ENCODE results near the gene PTPRD.
"Not testable (repeated sequence)": the region's sequence is repeated elsewhere in the genome, so short reads cannot be mapped to it uniquely, and the experiment has no call there.

The PTPRD gene

GRCh38 chr9:9437641-9438040 lies 1175.2 kb downstream of the PTPRD start:
- no peak overlapping the region for H3K4ac ChIP-seq (ENCODE audit: low read depth, low read length)
- H4K8ac ChIP-seq (ENCODE audit: low read depth, low read length): no peak overlapping the region
- H3K4me2 ChIP-seq (ENCODE audit: low read length): no peak overlapping the region
- no peaks in the 10 kb centered on the region for H3K79me2 ChIP-seq (ENCODE audit: control insufficient read depth, insufficient read depth, low read length, poor library complexity)
- H3K9me3 ChIP-seq (ENCODE audit: insufficient read depth, low read depth, low read length): no peaks in the 10 kb centered on the region
- no peaks in the 10 kb centered on the region for H3K79me1 ChIP-seq (ENCODE audit: low read length)
- H3K27ac ChIP-seq (ENCODE audit: low read depth, low read length): no peak overlapping the region
- no peak overlapping the region for H2BK120ac ChIP-seq (ENCODE audit: insufficient read depth, low read length, poor library complexity)
- H3K9ac ChIP-seq (ENCODE audit: low read length): no peak overlapping the region
- no peak overlapping the region for H4K12ac ChIP-seq (ENCODE audit: low read depth, low read length)
- no peak overlapping the region for H3K4me3 ChIP-seq (ENCODE audit: low read depth, low read length)
- no peak overlapping the region for H3K23ac ChIP-seq (ENCODE audit: low read length)
- no peaks in the 10 kb centered on the region for H3K36me3 ChIP-seq (ENCODE audit: control insufficient read depth in 1 of 2, insufficient read depth in 2 of 2, low read length in 2 of 2)
- H2AFZ ChIP-seq (ENCODE audit: insufficient read depth, low read length, poor library complexity): no peak overlapping the region
- no peaks in the 10 kb centered on the region for H3K4me1 ChIP-seq (ENCODE audit: control insufficient read depth in 1 of 2, insufficient read depth in 2 of 2, low read length in 2 of 2)
- no CpG with 5 or more reads among the region's 4 CpGs for WGBS (ENCODE audit: extremely low coverage, insufficient coverage, insufficient read length)
- DNase-seq: no peak
- H2BK5ac ChIP-seq (ENCODE audit: low read depth, low read length, poor library complexity): no peak overlapping the region
- H2BK12ac ChIP-seq (ENCODE audit: low read length): no peak overlapping the region
- no peaks in the 10 kb centered on the region for H3K27me3 ChIP-seq (ENCODE audit: insufficient read depth, low read length)
- H3K14ac ChIP-seq (ENCODE audit: low read length): no peak overlapping the region
- H4K91ac ChIP-seq (ENCODE audit: low read depth, low read length): no peak overlapping the region
- no peak overlapping the region for H3K18ac ChIP-seq (ENCODE audit: low read length)
- no peak overlapping the region for H2AK5ac ChIP-seq (ENCODE audit: low read length)

- H2BK5ac ChIP-seq (ENCODE audit: low read depth, low read length, poor library complexity); H3K4me1 ChIP-seq (ENCODE audit: control insufficient read depth in 1 of 2, insufficient read depth in 2 of 2, low read length in 2 of 2); H3K9me3 ChIP-seq (ENCODE audit: insufficient read depth, low read depth, low read length); H3K4me3 ChIP-seq (ENCODE audit: low read depth, low read length); H2BK12ac ChIP-seq (ENCODE audit: low read length); H3K14ac ChIP-seq (ENCODE audit: low read length); H2AK5ac ChIP-seq (ENCODE audit: low read length); H3K23ac ChIP-seq (ENCODE audit: low read length); H2AFZ ChIP-seq (ENCODE audit: insufficient read depth, low read length, poor library complexity); H3K9ac ChIP-seq (ENCODE audit: low read length); H3K4me2 ChIP-seq (ENCODE audit: low read length); H3K36me3 ChIP-seq (ENCODE audit: control insufficient read depth in 1 of 2, insufficient read depth in 2 of 2, low read length in 2 of 2); H3K18ac ChIP-seq (ENCODE audit: low read length); H4K8ac ChIP-seq (ENCODE audit: low read depth, low read length); H2BK120ac ChIP-seq (ENCODE audit: insufficient read depth, low read length, poor library complexity); H3K4ac ChIP-seq (ENCODE audit: low read depth, low read length); H4K12ac ChIP-seq (ENCODE audit: low read depth, low read length); H3K27me3 ChIP-seq (ENCODE audit: insufficient read depth, low read length); DNase-seq; H3K27ac ChIP-seq (ENCODE audit: low read depth, low read length); H4K91ac ChIP-seq (ENCODE audit: low read depth, low read length); H3K79me2 ChIP-seq (ENCODE audit: control insufficient read depth, insufficient read depth, low read length, poor library complexity); H3K79me1 ChIP-seq (ENCODE audit: low read length): not testable (repeated sequence)
- no CpG with 5 or more reads among the region's 10 CpGs for WGBS (ENCODE audit: extremely low coverage, insufficient coverage, insufficient read length)
Measured at GRCh38 chr9:9426454-9426853, 1186.3 kb downstream of the PTPRD start.

DNA sequence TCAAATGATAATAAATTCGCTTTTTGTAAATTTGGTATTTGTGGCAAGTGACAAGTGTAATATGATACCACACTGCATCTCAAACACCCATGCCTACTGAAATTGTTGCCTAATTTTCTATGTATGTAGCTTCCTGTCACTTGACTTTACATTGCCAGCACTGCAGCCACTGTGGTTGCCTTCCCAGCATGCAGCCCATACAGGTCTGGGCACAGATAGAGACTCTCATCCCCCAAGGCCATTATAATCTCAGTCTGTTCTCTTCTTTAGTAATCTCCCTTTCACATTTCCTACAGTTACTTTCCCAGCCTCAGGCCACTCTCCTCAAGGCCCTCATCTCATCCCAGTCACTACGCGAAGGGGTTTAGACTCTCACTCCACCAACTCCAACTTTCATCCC lies 1200.6 kb downstream of the PTPRD start:
- Histone ChIP-seq H3K9me3 (ENCODE audit: insufficient read depth, low read depth, low read length) (no peaks in the 10 kb centered on the region), H3K36me3 (ENCODE audit: control insufficient read depth in 1 of 2, insufficient read depth in 2 of 2, low read length in 2 of 2) (no peaks in the 10 kb centered on the region), H3K18ac (ENCODE audit: low read length) (no peak overlapping the region), H4K91ac (ENCODE audit: low read depth, low read length) (no peak overlapping the region), H3K79me1 (ENCODE audit: low read length) (no peaks in the 10 kb centered on the region), H2BK5ac (ENCODE audit: low read depth, low read length, poor library complexity) (no peak overlapping the region), H3K27me3 (ENCODE audit: insufficient read depth, low read length) (no peaks in the 10 kb centered on the region), H3K9ac (ENCODE audit: low read length) (no peak overlapping the region), H3K79me2 (ENCODE audit: control insufficient read depth, insufficient read depth, low read length, poor library complexity) (no peaks in the 10 kb centered on the region), H4K12ac (ENCODE audit: low read depth, low read length) (no peak overlapping the region), H3K14ac (ENCODE audit: low read length) (no peak overlapping the region), H3K4me1 (ENCODE audit: control insufficient read depth in 1 of 2, insufficient read depth in 2 of 2, low read length in 2 of 2) (no peaks in the 10 kb centered on the region), H2BK120ac (ENCODE audit: insufficient read depth, low read length, poor library complexity) (no peak overlapping the region), H2AFZ (ENCODE audit: insufficient read depth, low read length, poor library complexity) (no peak overlapping the region), H2BK12ac (ENCODE audit: low read length) (no peak overlapping the region), H3K4me2 (ENCODE audit: low read length) (no peak overlapping the region), H4K8ac (ENCODE audit: low read depth, low read length) (no peak overlapping the region), H3K4me3 (ENCODE audit: low read depth, low read length) (no peak overlapping the region), H3K23ac (ENCODE audit: low read length) (no peak overlapping the region), H3K27ac (ENCODE audit: low read depth, low read length) (no peak overlapping the region), H3K4ac (ENCODE audit: low read depth, low read length) (no peak overlapping the region), H2AK5ac (ENCODE audit: low read length) (no peak overlapping the region)
- no peak for DNase-seq
- WGBS (ENCODE audit: extremely low coverage, insufficient coverage, insufficient read length): no CpG with 5 or more reads among the region's 3 CpGs

GRCh38 chr9:9410736-9411135 lies 1202.1 kb downstream of the PTPRD start:
- H3K18ac ChIP-seq (ENCODE audit: low read length): no peak overlapping the region

More at GRCh38 chr9:9410736-9411135, 1202.1 kb downstream of the PTPRD start:
- Histone ChIP-seq H3K27me3 (ENCODE audit: insufficient read depth, low read length) (no peaks in the 10 kb centered on the region), H2BK5ac (ENCODE audit: low read depth, low read length, poor library complexity) (no peak overlapping the region), H3K14ac (ENCODE audit: low read length) (no peak overlapping the region), H2BK12ac (ENCODE audit: low read length) (no peak overlapping the region), H3K4ac (ENCODE audit: low read depth, low read length) (no peak overlapping the region), H2AK5ac (ENCODE audit: low read length) (no peak overlapping the region), H2AFZ (ENCODE audit: insufficient read depth, low read length, poor library complexity) (no peak overlapping the region), H2BK120ac (ENCODE audit: insufficient read depth, low read length, poor library complexity) (no peak overlapping the region), H3K4me3 (ENCODE audit: low read depth, low read length) (no peak overlapping the region), H4K8ac (ENCODE audit: low read depth, low read length) (no peak overlapping the region), H3K27ac (ENCODE audit: low read depth, low read length) (no peak overlapping the region), H3K9me3 (ENCODE audit: insufficient read depth, low read depth, low read length) (no peaks in the 10 kb centered on the region), H4K12ac (ENCODE audit: low read depth, low read length) (no peak overlapping the region), H3K36me3 (ENCODE audit: control insufficient read depth in 1 of 2, insufficient read depth in 2 of 2, low read length in 2 of 2) (no peaks in the 10 kb centered on the region), H3K79me2 (ENCODE audit: control insufficient read depth, insufficient read depth, low read length, poor library complexity) (no peaks in the 10 kb centered on the region), H3K79me1 (ENCODE audit: low read length) (no peaks in the 10 kb centered on the region), H3K9ac (ENCODE audit: low read length) (no peak overlapping the region), H3K23ac (ENCODE audit: low read length) (no peak overlapping the region), H3K4me2 (ENCODE audit: low read length) (no peak overlapping the region), H4K91ac (ENCODE audit: low read depth, low read length) (no peak overlapping the region), H3K4me1 (ENCODE audit: control insufficient read depth in 1 of 2, insufficient read depth in 2 of 2, low read length in 2 of 2) (no peaks in the 10 kb centered on the region)
- WGBS (ENCODE audit: extremely low coverage, insufficient coverage, insufficient read length): no CpG with 5 or more reads among the region's 4 CpGs
- DNase-seq: no peak
